Measurements from ENCODE around the gene MATN4.

GRCh38 chr20:45344168-45344860, 36.2 kb upstream of the MATN4 start:
- no peak for TF ChIP-seq CTCF (IDR thresholded peaks at IDR 0.05)
- peak in 1 of 2 donors; percentile 23 for TF ChIP-seq POLR2A (IDR thresholded peaks at IDR 0.05)
